Fibroblast of lung (primary cell): ENCODE measurements around the gene IL1RAPL2. TPM values are rescaled to one million over a fixed set of nuclear protein-coding genes. Genes with fewer than 3 reads are reported as not detected.

Source experiments
- DNase-seq, 2 donors: peaks; one replicate each; pipeline versions ENCODE4 v3.0.0 to v3.0.0-alpha.2; 2010; ENCODE audit warnings: low read depth in 2 of 2
- H2AFZ ChIP-seq: 2 replicates; pipeline ENCODE4 v1.5.1; 2012; ENCODE audit warnings: low read length, control low read depth, inconsistent platforms
- H3K27ac ChIP-seq: 2 replicates; pipeline ENCODE4 v1.5.1; 2011; ENCODE audit warnings: low read length, control low read depth; ENCODE audit not compliant: insufficient read depth
- H3K27me3 ChIP-seq: 2 replicates; pipeline ENCODE4 v1.5.1; 2011; ENCODE audit warnings: mild to moderate bottlenecking, low read length; ENCODE audit not compliant: control insufficient read depth, insufficient read depth
- H3K36me3 ChIP-seq: 2 replicates; pipeline ENCODE4 v1.5.1; 2011; ENCODE audit warnings: low read length; ENCODE audit not compliant: control insufficient read depth, insufficient read depth
- H3K4me1 ChIP-seq: 2 replicates; pipeline ENCODE4 v1.5.1; 2011; ENCODE audit warnings: low read length; ENCODE audit not compliant: control insufficient read depth, insufficient read depth; ENCODE audit errors: extremely low read depth
- H3K4me2 ChIP-seq: 2 replicates; pipeline ENCODE4 v1.5.1; 2011; ENCODE audit warnings: low read length, control low read depth; ENCODE audit not compliant: insufficient read depth; ENCODE audit errors: extremely low read depth
- H3K4me3 ChIP-seq, 4 experiments: fragments of 200-600 bp in 1 of 4; sonication (generic) in 1 of 4; replicated peaks in 1 of 4; 2 replicates each; pipeline ENCODE4 v1.5.1; 2011 to 2016; ENCODE audit warnings: low read length in 4 of 4, low read depth in 3 of 4, mild to moderate bottlenecking in 3 of 4, control low read depth in 2 of 4, inconsistent platforms in 1 of 4, mixed read lengths in 1 of 4; ENCODE audit not compliant: insufficient read depth in 1 of 4; ENCODE audit errors: control extremely low read depth in 1 of 4
- H3K79me2 ChIP-seq: 2 replicates; pipeline ENCODE4 v1.5.1; 2012; ENCODE audit warnings: mild to moderate bottlenecking, low read length, inconsistent platforms; ENCODE audit not compliant: control insufficient read depth, insufficient read depth
- H3K9ac ChIP-seq: 2 replicates; pipeline ENCODE4 v1.5.1; 2011; ENCODE audit warnings: mild to moderate bottlenecking, low read length, control low read depth; ENCODE audit not compliant: insufficient read depth
- H3K9me3 ChIP-seq: 2 replicates; pipeline ENCODE4 v1.5.1; 2012; ENCODE audit warnings: low read depth, low read length; ENCODE audit not compliant: control insufficient read depth, insufficient read depth
- H4K20me1 ChIP-seq: 2 replicates; pipeline ENCODE4 v1.5.1; 2011; ENCODE audit warnings: low read length; ENCODE audit not compliant: control insufficient read depth, insufficient read depth; ENCODE audit errors: extremely low read depth
- EZH2 ChIP-seq: IDR thresholded peaks from 2 replicates; pipeline ENCODE4 v1.5.1; 2012; ENCODE audit warnings: low read length, control low read depth, mild to moderate bottlenecking; ENCODE audit errors: missing control alignments
- polyA plus RNA-seq, 2 donors: library from polyadenylated mRNA; depleted of rRNA in 1 of 2; stranded (reverse) in 1 of 2; unstranded in 1 of 2; fragments of >200 nt; gene quantifications; 2 replicates each; pipeline ENCODE4 v1.2.1, GENCODE V29; 2011 to 2012; ENCODE audit warnings: missing spikeins in 1 of 2
- total RNA-seq: library from RNA; depleted of rRNA; stranded (reverse); fragments of >200 nt; gene quantifications from 2 replicates; pipeline ENCODE4 v1.2.1, GENCODE V29; 2014
- TF ChIP-seq, protein P1 (sequence below), 2 donors: IDR thresholded peaks in 1 of 2; conservative IDR thresholded peaks in 1 of 2; 1 replicate in 1 of 2; 2 replicates in 1 of 2; pipeline ENCODE4 v1.5.1; 2011 to 2012; ENCODE audit warnings: low read length in 2 of 2, control low read depth in 1 of 2, inconsistent platforms in 1 of 2, low read depth in 1 of 2, mild to moderate bottlenecking in 1 of 2

The IL1RAPL2 gene
- total and polyA plus RNA-seq, 2 donors (not counting 1 experiment from before 2014, with no cell fraction given): 0.22 TPM; not detected in 1

DNA sequence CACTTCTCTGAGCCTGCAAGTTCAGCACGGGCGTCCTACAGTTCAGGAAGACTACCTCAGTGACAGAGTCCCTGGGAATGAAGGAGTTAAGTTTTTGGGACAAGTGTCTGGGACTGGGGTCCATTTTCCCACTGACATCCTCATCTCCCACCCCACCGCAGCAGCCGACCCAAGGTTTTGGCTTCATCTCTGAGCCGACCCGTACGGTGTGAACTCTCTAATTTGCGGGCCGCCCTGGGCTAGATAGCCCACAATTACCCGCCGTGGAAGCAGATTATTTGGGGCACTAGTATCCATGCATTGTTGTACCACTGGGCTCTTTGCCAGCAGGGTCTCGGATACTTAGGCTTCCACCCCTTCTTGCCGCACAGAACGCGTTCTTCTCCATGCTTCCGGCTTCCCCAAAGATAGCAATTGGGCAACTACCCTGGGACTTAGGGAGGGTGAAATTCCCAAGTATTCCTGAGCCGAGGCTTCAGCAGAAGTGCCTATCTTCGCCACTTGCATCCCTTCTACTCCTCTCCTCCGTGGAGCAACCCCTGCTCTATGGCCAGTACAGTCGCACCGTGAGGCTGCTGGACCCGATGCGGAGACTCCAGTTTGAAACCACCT lies 2.4 kb downstream of the IL1RAPL2 start:
- Histone ChIP-seq H3K4me2 (no peak overlapping the region), H3K4me3 (no peak overlapping the region), H3K27ac (no peak overlapping the region), H3K9ac (no peak overlapping the region), H3K9me3 (no peaks in the 10 kb centered on the region), H3K79me2 (no peaks in the 10 kb centered on the region), H2AFZ (no peak overlapping the region), H4K20me1 (no peaks in the 10 kb centered on the region), H3K36me3 (no peaks in the 10 kb centered on the region), H3K27me3 (peaks cover 6% of the 10 kb centered on the region), H3K4me1 (no peaks in the 10 kb centered on the region)
- no peak for DNase-seq
- TF ChIP-seq EZH2: no peak
- TF ChIP-seq, protein P1, sequence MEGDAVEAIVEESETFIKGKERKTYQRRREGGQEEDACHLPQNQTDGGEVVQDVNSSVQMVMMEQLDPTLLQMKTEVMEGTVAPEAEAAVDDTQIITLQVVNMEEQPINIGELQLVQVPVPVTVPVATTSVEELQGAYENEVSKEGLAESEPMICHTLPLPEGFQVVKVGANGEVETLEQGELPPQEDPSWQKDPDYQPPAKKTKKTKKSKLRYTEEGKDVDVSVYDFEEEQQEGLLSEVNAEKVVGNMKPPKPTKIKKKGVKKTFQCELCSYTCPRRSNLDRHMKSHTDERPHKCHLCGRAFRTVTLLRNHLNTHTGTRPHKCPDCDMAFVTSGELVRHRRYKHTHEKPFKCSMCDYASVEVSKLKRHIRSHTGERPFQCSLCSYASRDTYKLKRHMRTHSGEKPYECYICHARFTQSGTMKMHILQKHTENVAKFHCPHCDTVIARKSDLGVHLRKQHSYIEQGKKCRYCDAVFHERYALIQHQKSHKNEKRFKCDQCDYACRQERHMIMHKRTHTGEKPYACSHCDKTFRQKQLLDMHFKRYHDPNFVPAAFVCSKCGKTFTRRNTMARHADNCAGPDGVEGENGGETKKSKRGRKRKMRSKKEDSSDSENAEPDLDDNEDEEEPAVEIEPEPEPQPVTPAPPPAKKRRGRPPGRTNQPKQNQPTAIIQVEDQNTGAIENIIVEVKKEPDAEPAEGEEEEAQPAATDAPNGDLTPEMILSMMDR (conservative IDR thresholded peaks at IDR 0.05 in 1 of 2, IDR thresholded peaks at IDR 0.05 in 1 of 2; ENCODE audit: low read depth in 1 of 2, low read length in 2 of 2): no peak

DNA sequence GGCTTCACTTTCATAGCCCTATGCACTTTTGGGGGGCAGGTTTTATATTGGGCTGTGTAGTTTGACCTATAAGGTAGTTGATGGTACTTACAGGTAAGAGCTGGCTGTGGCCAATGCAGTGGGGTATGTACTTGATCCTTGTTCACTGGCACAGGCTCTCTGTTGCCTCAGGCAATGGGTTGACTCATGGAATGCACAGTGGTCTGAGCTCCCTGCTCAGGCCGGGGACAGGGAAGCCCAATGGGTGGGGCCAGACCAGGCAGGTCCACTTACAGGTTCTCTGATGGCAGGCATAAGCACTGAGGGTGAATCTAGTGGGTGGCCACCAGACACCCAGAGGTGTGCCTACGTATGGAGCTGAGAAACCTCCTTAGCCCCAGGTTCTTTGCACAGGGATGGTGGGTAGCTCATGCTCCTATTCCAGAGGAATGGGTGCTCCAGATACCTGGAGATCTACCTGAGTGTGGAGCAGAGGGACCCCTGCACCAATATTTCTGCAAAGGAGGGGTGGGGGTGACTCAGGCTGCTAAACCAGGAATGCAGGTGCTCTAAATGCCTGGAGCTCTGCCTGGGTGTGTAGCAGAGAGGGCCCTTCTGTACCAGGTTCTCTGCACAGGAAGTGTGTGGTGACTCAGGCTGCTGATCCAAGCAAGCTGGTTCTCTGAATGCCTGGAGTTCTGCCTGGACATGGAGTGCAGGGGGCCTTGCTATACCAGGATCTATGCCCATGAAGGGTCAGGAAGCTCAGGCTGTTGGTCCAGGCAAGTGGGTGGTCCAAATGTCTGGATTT lies 52.3 kb downstream of the IL1RAPL2 start:
- no peaks in the 10 kb centered on the region for H3K27me3 ChIP-seq
- no peak overlapping the region for H3K4me2 ChIP-seq
- H3K4me1 ChIP-seq: no peaks in the 10 kb centered on the region
- H3K36me3 ChIP-seq: no peaks in the 10 kb centered on the region
- TF ChIP-seq, protein P1 (conservative IDR thresholded peaks at IDR 0.05 in 1 of 2, IDR thresholded peaks at IDR 0.05 in 1 of 2; ENCODE audit: low read depth in 1 of 2, low read length in 2 of 2): no peak
- H3K9ac ChIP-seq: no peak overlapping the region
- H2AFZ ChIP-seq: no peak overlapping the region
- H3K9me3 ChIP-seq: no peaks in the 10 kb centered on the region
- no peak overlapping the region for H3K4me3 ChIP-seq
- no peaks in the 10 kb centered on the region for H4K20me1 ChIP-seq
- DNase-seq: no peak
- no peaks in the 10 kb centered on the region for H3K79me2 ChIP-seq
- H3K27ac ChIP-seq: no peak overlapping the region

DNA sequence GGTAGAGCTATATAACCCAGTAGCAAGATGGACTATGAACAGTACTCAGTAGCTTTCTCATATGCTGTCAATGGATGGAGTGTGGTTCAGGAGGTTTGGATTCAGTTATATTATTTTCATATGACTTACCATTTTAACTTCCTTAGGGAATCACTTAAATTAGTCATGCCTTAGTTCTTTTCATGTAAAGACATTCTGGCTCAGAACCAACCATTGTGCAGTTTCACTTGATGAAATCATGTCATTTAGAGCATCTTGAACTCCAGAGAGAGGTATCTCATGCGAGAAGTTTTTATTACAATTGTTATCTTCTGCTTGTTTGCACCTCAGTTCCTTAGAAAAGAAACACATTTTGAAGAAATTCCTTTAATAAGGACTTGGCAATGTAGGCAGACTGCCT lies 55.8 kb downstream of the IL1RAPL2 start:
- no peaks in the 10 kb centered on the region for H3K79me2 ChIP-seq
- H3K9me3 ChIP-seq: no peaks in the 10 kb centered on the region
- DNase-seq: no peak
- no peak overlapping the region for H2AFZ ChIP-seq
- H3K4me2 ChIP-seq: no peak overlapping the region
- no peaks in the 10 kb centered on the region for H4K20me1 ChIP-seq
- no peak overlapping the region for H3K27ac ChIP-seq
- H3K27me3 ChIP-seq: no peaks in the 10 kb centered on the region
- H3K9ac ChIP-seq: no peak overlapping the region
- no peak for TF ChIP-seq EZH2
- TF ChIP-seq, protein P1 (conservative IDR thresholded peaks at IDR 0.05 in 1 of 2, IDR thresholded peaks at IDR 0.05 in 1 of 2; ENCODE audit: low read depth in 1 of 2, low read length in 2 of 2): no peak
- no peaks in the 10 kb centered on the region for H3K36me3 ChIP-seq
- H3K4me3 ChIP-seq: no peak overlapping the region
- no peaks in the 10 kb centered on the region for H3K4me1 ChIP-seq
